Mucosa of descending colon (tissue), 3 donors: ENCODE measurements around the gene CXCL1. TPM values are rescaled to one million over a fixed set of nuclear protein-coding genes. Genes with fewer than 3 reads are reported as not detected.

Source experiments
- ATAC-seq: fragments of 200-7000 bp; cut with Tn5 transposase; one replicate; pipeline ENCODE4 v1.9.1; 2020; ENCODE audit warnings: mild to moderate bottlenecking, moderate library complexity
- DNase-seq, 3 donors: peaks; one replicate each; pipeline ENCODE4 v3.0.0-alpha.2; 2020
- H3K36me3 ChIP-seq: fragments of 200-600 bp; one replicate; pipeline ENCODE4 v1.8.0; 2021; ENCODE audit warnings: low read depth, mild to moderate bottlenecking
- H3K4me1 ChIP-seq: fragments of 200-600 bp; one replicate; pipeline ENCODE4 v1.8.0; 2021; ENCODE audit warnings: low read depth, mild to moderate bottlenecking
- H3K4me3 ChIP-seq: fragments of 200-600 bp; one replicate; pipeline ENCODE4 v1.8.0; 2021; ENCODE audit warnings: mild to moderate bottlenecking
- H3K9me3 ChIP-seq: fragments of 200-600 bp; one replicate; pipeline ENCODE4 v1.8.0; 2021; ENCODE audit warnings: mild to moderate bottlenecking
- CTCF ChIP-seq: fragments of 200-600 bp; IDR thresholded peaks from one replicate; pipeline ENCODE4 v1.8.0; 2022; ENCODE audit warnings: antibody characterized with exemption, mild to moderate bottlenecking
- intact Hi-C, 2 donors: fragments of 100-400 bp; cut with DNase I in 1 of 2; cut with micrococcal nuclease in 1 of 2; formaldehyde crosslinking; loops; one replicate each; pipeline versions ENCODE4 v1.11.0 to v1.11.1; 2022; cut with DNase I, micrococcal nuclease
- total RNA-seq, 3 donors: library from RNA; stranded (reverse); fragmentation: NEBNext Ultra II Directional in 2 of 3; extraction: Animal tissue kit (Norgen Biotek cat#: 25700) in 2 of 3; gene quantifications; one replicate each; pipeline versions ENCODE4 v1.2.1 to v1.2.4, GENCODE V29; 2021 to 2023
- donor health status: DM: no; HTN: no; CAD: no; lungs with moderate emphysema.
- donor health status: DM: no; HTN: no; CAD: no.
- donor health status: DM: no; HTN: yes; CAD: no.

CXCL1 gene
- total RNA-seq, 3 donors from 2014 or later, result 3.0 to 21.7 (median 3.2) TPM

GRCh38 chr4:73839715-73840114 lies 29.5 kb upstream of the CXCL1 start:
- intact Hi-C loops, result no loop called here
- no peaks in the 10 kb centered on the region for H3K4me1 ChIP-seq
- H3K4me3 ChIP-seq, result no peak overlapping the region
- DNase-seq (no peak), ATAC-seq (peak; percentile 73)
- no peak for TF ChIP-seq CTCF
- H3K9me3 ChIP-seq, result no peaks in the 10 kb centered on the region
- no peaks in the 10 kb centered on the region for H3K36me3 ChIP-seq

GRCh38 chr4:73841243-73841925 lies 27.8 kb upstream of the CXCL1 start:
- no peaks in the 10 kb centered on the region for H3K36me3 ChIP-seq
- no peaks in the 10 kb centered on the region for H3K9me3 ChIP-seq
- no peak for TF ChIP-seq CTCF
- intact Hi-C loops, result no loop called here
- DNase-seq (no peak), ATAC-seq (no peak)
- no peaks in the 10 kb centered on the region for H3K4me1 ChIP-seq
- H3K4me3 ChIP-seq, result no peak overlapping the region

GRCh38 chr4:73842696-73843095 lies 26.5 kb upstream of the CXCL1 start:
- H3K4me1 ChIP-seq, result no peaks in the 10 kb centered on the region
- DNase-seq (no peak), ATAC-seq (no peak)
- H3K4me3 ChIP-seq, result no peak overlapping the region
- H3K36me3 ChIP-seq, result no peaks in the 10 kb centered on the region
- intact Hi-C loops, result no loop called here
- H3K9me3 ChIP-seq, result no peaks in the 10 kb centered on the region
- no peak for TF ChIP-seq CTCF

- intact Hi-C loops, result no loop called here
- DNase-seq, result no peak
Measured at GRCh38 chr4:73843369-73843768, 25.8 kb upstream of the CXCL1 start.

GRCh38 chr4:73844345-73844744 lies 24.8 kb upstream of the CXCL1 start:
- H3K4me3 ChIP-seq, result no peak overlapping the region
- TF ChIP-seq CTCF, result no peak
- H3K4me1 ChIP-seq, result no peaks in the 10 kb centered on the region
- H3K36me3 ChIP-seq, result no peaks in the 10 kb centered on the region
- no peak for ATAC-seq
- H3K9me3 ChIP-seq, result no peaks in the 10 kb centered on the region
- intact Hi-C loops, result no loop called here
- no peak for DNase-seq

More at GRCh38 chr4:73843369-73843768, 25.8 kb upstream of the CXCL1 start:
- no peak for TF ChIP-seq CTCF
- H3K4me1 ChIP-seq, result no peaks in the 10 kb centered on the region
- H3K36me3 ChIP-seq, result no peaks in the 10 kb centered on the region
- H3K9me3 ChIP-seq, result no peaks in the 10 kb centered on the region
- no peak overlapping the region for H3K4me3 ChIP-seq
- ATAC-seq, result no peak

- intact Hi-C loops, result no loop called here
- no peaks in the 10 kb centered on the region for H3K36me3 ChIP-seq
- H3K9me3 ChIP-seq, result no peaks in the 10 kb centered on the region
- DNase-seq (no peak), ATAC-seq (no peak)
- TF ChIP-seq CTCF, result no peak
- no peaks in the 10 kb centered on the region for H3K4me1 ChIP-seq
- H3K4me3 ChIP-seq, result no peak overlapping the region
Measured at GRCh38 chr4:73844806-73845205, 24.4 kb upstream of the CXCL1 start.
